Mesendoderm (in vitro differentiated cells): Measurements from ENCODE around the gene ASIC2.

Experiments used
- DNase-seq: peaks from one replicate; pipeline ENCODE4 v3.0.0; 2013
- H2AK5ac ChIP-seq: 2 replicates; pipeline ENCODE4 v1.6.1; 2013; ENCODE audit warnings: low read length, inconsistent platforms
- H2BK120ac ChIP-seq: 2 replicates; pipeline ENCODE4 v1.6.1; 2013; ENCODE audit warnings: low read depth, mild to moderate bottlenecking, low read length, moderate library complexity, mixed read lengths
- H2BK15ac ChIP-seq: replicated peaks from 2 replicates; pipeline ENCODE4 v1.6.1; 2013; ENCODE audit warnings: low read depth, mild to moderate bottlenecking, moderate library complexity
- H2BK5ac ChIP-seq: 2 replicates; pipeline ENCODE4 v1.6.1; 2013; ENCODE audit warnings: low read length, inconsistent platforms
- H3K18ac ChIP-seq: 2 replicates; pipeline ENCODE4 v1.6.1; 2013; ENCODE audit warnings: mild to moderate bottlenecking, low read length, mixed read lengths
- H3K23ac ChIP-seq: one replicate; pipeline ENCODE4 v1.6.1; 2013; ENCODE audit warnings: low read length
- H3K27ac ChIP-seq: 2 replicates; pipeline ENCODE4 v1.5.1; 2013; ENCODE audit warnings: low read depth, mild to moderate bottlenecking, inconsistent platforms, low read length, moderate library complexity
- H3K27me3 ChIP-seq: 2 replicates; pipeline ENCODE4 v1.6.1; 2013; ENCODE audit warnings: low read length, control low read depth, mild to moderate bottlenecking, inconsistent platforms; ENCODE audit not compliant: insufficient read depth, poor library complexity
- H3K36me3 ChIP-seq: 2 replicates; pipeline ENCODE4 v1.6.1; 2013; ENCODE audit warnings: low read length, inconsistent platforms; ENCODE audit not compliant: control insufficient read depth, insufficient read depth
- H3K4ac ChIP-seq: one replicate; pipeline ENCODE4 v1.6.1; 2013; ENCODE audit warnings: low read depth, mild to moderate bottlenecking, low read length, moderate library complexity
- H3K4me1 ChIP-seq: 2 replicates; pipeline ENCODE4 v1.6.1; 2013; ENCODE audit warnings: low read depth, low read length, inconsistent platforms; ENCODE audit not compliant: control insufficient read depth
- H3K4me2 ChIP-seq: 2 replicates; pipeline ENCODE4 v1.6.1; 2013; ENCODE audit warnings: low read length
- H3K4me3 ChIP-seq: 2 replicates; pipeline ENCODE4 v1.5.1; 2013; ENCODE audit warnings: mild to moderate bottlenecking, low read length
- H3K56ac ChIP-seq: one replicate; pipeline ENCODE4 v1.6.1; 2013; ENCODE audit warnings: low read length
- H3K79me1 ChIP-seq: 2 replicates; pipeline ENCODE4 v1.6.1; 2013; ENCODE audit warnings: low read length, inconsistent platforms
- H3K79me2 ChIP-seq: 2 replicates; pipeline ENCODE4 v1.6.1; 2013; ENCODE audit warnings: mild to moderate bottlenecking, low read length; ENCODE audit not compliant: control insufficient read depth, insufficient read depth
- H3K9ac ChIP-seq: 2 replicates; pipeline ENCODE4 v1.6.1; 2013; ENCODE audit warnings: low read length, inconsistent platforms
- H4K5ac ChIP-seq: one replicate; pipeline ENCODE4 v1.6.1; 2013; ENCODE audit warnings: low read length
- H4K8ac ChIP-seq: one replicate; pipeline ENCODE4 v1.6.1; 2013; ENCODE audit warnings: low read depth, mild to moderate bottlenecking, control low read depth, low read length, moderate library complexity
- WGBS: extraction: QIAGEN DNeasy Blood & Tissue Kit; methylation state at CpG from one replicate; pipeline ENCODE4 v1.1.7; 2013; ENCODE audit warnings: low lambda C conversion rate, missing lambda C conversion rate; ENCODE audit not compliant: insufficient coverage; ENCODE audit errors: extremely low coverage; 5-methylcytosine and 5-hydroxymethylcytosine counted together

ASIC2 gene

DNA sequence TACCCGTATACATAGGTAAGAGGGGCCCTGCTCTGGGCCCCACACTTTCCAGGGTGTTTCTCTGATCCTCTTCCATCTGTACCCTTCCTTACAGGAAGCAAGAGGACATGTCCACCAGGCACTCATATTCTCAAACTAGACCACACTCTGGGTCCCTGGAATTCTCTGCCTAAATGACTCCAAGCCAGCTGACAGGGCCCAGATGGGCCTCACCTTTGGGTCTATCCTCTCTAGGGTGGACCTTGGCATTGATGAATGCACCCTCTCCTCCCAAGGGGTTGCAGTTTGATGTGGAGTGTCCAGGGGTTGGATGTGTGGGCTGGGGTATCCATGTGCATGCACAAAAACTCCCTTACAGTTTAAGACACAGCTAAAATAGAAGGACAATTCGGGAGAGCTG is 95.8 kb downstream of the ASIC2 start:
- H3K36me3 ChIP-seq, result no peaks in the 10 kb centered on the region
- no peak overlapping the region for H3K4ac ChIP-seq
- H3K23ac ChIP-seq, result no peak overlapping the region
- H3K4me3 ChIP-seq, result no peak overlapping the region
- H4K5ac ChIP-seq, result no peak overlapping the region
- H4K8ac ChIP-seq, result no peak overlapping the region
- H3K4me2 ChIP-seq, result no peak overlapping the region
- WGBS, result no CpG with 5 or more reads among the region's 2 CpGs
- H3K79me1 ChIP-seq, result no peaks in the 10 kb centered on the region
- no peak overlapping the region for H3K9ac ChIP-seq
- H2BK120ac ChIP-seq, result no peak overlapping the region
- H3K4me1 ChIP-seq, result peaks cover 5% of the 10 kb centered on the region
- no peaks in the 10 kb centered on the region for H3K79me2 ChIP-seq
- no peak for DNase-seq
- H3K18ac ChIP-seq, result no peak overlapping the region
- H3K27ac ChIP-seq, result no peak overlapping the region
- H2AK5ac ChIP-seq, result no peak overlapping the region
- peaks cover 6% of the 10 kb centered on the region for H3K27me3 ChIP-seq
- H2BK15ac ChIP-seq, result no peak overlapping the region
- H2BK5ac ChIP-seq, result no peak overlapping the region
- no peak overlapping the region for H3K56ac ChIP-seq

DNA sequence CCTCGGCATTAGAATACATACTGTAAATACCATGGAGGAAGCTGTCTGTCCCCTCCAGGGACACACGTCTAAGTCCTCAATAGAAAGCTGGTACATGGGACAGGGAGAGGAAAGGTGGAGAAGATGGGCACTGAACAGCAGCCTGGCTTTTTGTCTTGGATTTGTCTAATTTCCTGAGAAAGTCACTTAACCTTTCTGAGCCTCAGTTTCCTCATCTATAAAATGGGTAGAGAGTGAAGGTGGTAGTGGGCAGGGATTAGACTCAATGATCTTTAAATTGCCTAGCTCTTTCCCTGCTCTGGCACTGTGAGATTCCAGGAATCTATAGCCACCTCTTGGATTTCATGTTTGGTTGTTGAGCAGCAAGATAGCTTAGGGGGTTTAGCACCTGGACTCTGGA is 96.2 kb downstream of the ASIC2 start:
- Histone ChIP-seq H2BK15ac (no peak overlapping the region), H3K27me3 (peaks cover 6% of the 10 kb centered on the region), H3K56ac (no peak overlapping the region), H3K36me3 (no peaks in the 10 kb centered on the region), H3K9ac (no peak overlapping the region), H3K79me2 (no peaks in the 10 kb centered on the region), H3K4me3 (no peak overlapping the region), H3K4ac (no peak overlapping the region), H2AK5ac (no peak overlapping the region), H3K4me2 (no peak overlapping the region), H3K23ac (no peak overlapping the region), H3K79me1 (no peaks in the 10 kb centered on the region), H2BK5ac (no peak overlapping the region), H4K5ac (no peak overlapping the region), H4K8ac (no peak overlapping the region), H3K18ac (no peak overlapping the region), H2BK120ac (no peak overlapping the region), H3K27ac (no peak overlapping the region), H3K4me1 (peaks cover 5% of the 10 kb centered on the region)
- WGBS, result no CpG with 5 or more reads among the region's 2 CpGs
- DNase-seq, result no peak

DNA sequence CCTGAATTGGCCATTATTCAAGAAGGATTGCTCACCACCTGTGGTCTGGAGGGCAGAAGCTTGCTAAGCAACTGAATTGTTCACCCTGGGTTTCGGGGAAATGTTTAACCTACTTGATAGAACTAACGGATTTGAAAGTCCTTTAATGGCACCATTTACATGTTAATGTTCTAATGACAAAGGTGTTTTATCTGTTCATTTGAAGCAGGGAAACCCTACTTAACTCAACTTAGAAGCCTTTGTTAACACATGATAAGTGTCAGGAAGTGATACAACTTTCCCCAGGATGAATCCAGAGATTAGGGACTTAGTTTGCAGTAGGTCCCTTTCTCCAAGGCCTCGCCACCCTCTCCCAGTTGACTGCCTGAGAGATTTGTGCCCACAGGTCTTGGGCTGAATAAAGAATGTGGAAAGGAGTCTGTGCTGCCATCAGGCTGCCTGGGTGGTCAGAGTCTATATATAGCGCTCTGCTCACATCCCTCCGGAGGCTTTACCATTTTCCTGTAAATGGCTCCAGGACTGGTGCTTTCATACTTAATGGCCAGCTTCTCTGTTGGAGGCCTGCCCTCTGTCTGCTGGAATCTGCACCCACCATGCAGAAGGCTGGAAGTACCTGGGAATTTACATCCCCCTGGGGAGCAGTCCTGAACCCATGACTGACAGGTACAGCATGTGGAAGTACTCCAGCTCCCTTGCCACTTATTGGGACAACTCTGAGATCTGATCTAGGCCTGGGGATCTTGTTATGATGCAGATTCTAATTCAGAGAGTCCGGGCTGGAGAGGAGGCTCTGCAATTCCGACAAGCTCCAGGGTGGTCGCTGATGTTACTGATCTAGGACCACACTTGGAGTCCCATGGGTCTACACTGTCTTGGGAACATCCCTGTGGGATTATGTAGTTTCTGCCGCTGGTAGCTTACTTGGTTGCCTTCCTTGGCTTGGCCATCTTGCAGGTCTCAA is 99.9 kb downstream of the ASIC2 start:
- Histone ChIP-seq H2BK15ac (no peak overlapping the region), H3K4ac (no peak overlapping the region), H3K4me2 (no peak overlapping the region), H3K4me1 (no peaks in the 10 kb centered on the region), H2AK5ac (no peak overlapping the region), H2BK5ac (no peak overlapping the region), H3K18ac (no peak overlapping the region), H3K56ac (no peak overlapping the region), H3K9ac (no peak overlapping the region), H3K23ac (no peak overlapping the region), H4K5ac (no peak overlapping the region), H3K36me3 (no peaks in the 10 kb centered on the region), H3K79me1 (no peaks in the 10 kb centered on the region), H3K27ac (no peak overlapping the region), H3K79me2 (no peaks in the 10 kb centered on the region), H3K4me3 (no peak overlapping the region), H2BK120ac (no peak overlapping the region), H4K8ac (no peak overlapping the region), H3K27me3 (peaks cover 11% of the 10 kb centered on the region)
- DNase-seq, result peak; percentile 59
- no CpG with 5 or more reads among the region's 9 CpGs for WGBS

DNA sequence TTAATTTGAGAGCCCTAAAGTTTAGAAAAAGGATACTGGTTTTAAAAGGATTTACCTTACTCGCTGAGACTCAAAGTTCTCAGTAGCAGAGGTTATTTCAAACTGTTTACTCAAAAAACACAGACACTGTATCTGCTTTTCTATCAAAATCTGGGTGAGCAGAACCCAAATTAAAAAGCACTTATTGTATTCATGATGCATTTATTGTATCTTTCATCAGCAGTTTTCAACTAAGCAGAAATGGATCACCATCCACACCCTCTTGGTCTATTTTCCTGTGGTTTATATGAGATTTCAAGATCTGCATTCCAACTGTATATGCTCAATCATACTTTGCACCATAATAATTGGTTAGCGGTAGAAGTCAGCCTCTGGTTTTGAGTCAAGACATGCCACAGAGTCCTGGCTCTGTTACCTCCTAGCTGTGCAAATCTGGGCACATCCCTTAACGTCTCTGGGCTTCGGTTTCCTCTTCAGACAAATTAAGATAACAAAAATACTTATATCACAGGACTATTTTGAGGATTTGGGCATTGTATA is 109.5 kb downstream of the ASIC2 start:
- no peak overlapping the region for H3K4me3 ChIP-seq
- no peak overlapping the region for H3K23ac ChIP-seq
- no peak overlapping the region for H3K4me2 ChIP-seq
- no peak overlapping the region for H2BK15ac ChIP-seq
- H3K27ac ChIP-seq, result no peak overlapping the region
- no peak overlapping the region for H2BK5ac ChIP-seq
- H4K5ac ChIP-seq, result no peak overlapping the region
- H3K4ac ChIP-seq, result no peak overlapping the region
- H2AK5ac ChIP-seq, result no peak overlapping the region
- H3K9ac ChIP-seq, result no peak overlapping the region
- no peak overlapping the region for H3K56ac ChIP-seq
- no peak for DNase-seq
- H3K36me3 ChIP-seq, result no peaks in the 10 kb centered on the region
- no peak overlapping the region for H3K18ac ChIP-seq
- H3K79me2 ChIP-seq, result no peaks in the 10 kb centered on the region
- no peak overlapping the region for H4K8ac ChIP-seq
- H3K79me1 ChIP-seq, result no peaks in the 10 kb centered on the region
- H3K27me3 ChIP-seq, result peaks cover 3% of the 10 kb centered on the region
- H2BK120ac ChIP-seq, result no peak overlapping the region
- no peaks in the 10 kb centered on the region for H3K4me1 ChIP-seq
- WGBS, result no CpG with 5 or more reads among the region's 4 CpGs

DNA sequence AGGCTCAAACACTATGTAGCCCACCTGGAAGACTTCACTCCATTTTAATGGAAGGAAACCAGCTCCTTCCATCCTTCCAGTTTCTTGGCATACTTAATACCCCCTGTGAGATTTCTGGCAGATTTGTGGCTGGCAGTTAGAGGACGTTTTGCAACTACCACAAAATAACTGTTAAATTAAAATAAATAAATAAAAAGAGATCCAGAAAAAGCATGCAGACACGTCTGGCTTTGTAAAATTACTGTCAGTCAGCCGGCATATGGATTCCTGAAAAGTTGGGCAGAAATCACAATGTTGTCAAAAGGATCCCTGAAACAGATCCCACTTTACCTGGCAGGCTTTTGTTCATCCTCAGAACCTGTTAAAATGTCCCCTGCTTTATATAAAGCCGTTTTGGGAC is 113.9 kb downstream of the ASIC2 start:
- Histone ChIP-seq H4K5ac (no peak overlapping the region), H2AK5ac (no peak overlapping the region), H2BK120ac (no peak overlapping the region), H3K18ac (no peak overlapping the region), H3K56ac (no peak overlapping the region), H3K23ac (no peak overlapping the region), H3K27me3 (peaks cover 3% of the 10 kb centered on the region), H3K79me2 (no peaks in the 10 kb centered on the region), H3K27ac (no peak overlapping the region), H2BK15ac (no peak overlapping the region), H3K4me2 (no peak overlapping the region), H4K8ac (no peak overlapping the region), H2BK5ac (no peak overlapping the region), H3K4me3 (no peak overlapping the region), H3K79me1 (no peaks in the 10 kb centered on the region), H3K4me1 (no peaks in the 10 kb centered on the region), H3K4ac (no peak overlapping the region), H3K36me3 (no peaks in the 10 kb centered on the region), H3K9ac (no peak overlapping the region)
- no CpG with 5 or more reads among the region's 4 CpGs for WGBS
- DNase-seq, result no peak
